ENCODE results near the gene LPCAT1.

GRCh38 chr5:1570975-1571374, 47.2 kb upstream of the LPCAT1 start:
- TF ChIP-seq, protein P1, sequence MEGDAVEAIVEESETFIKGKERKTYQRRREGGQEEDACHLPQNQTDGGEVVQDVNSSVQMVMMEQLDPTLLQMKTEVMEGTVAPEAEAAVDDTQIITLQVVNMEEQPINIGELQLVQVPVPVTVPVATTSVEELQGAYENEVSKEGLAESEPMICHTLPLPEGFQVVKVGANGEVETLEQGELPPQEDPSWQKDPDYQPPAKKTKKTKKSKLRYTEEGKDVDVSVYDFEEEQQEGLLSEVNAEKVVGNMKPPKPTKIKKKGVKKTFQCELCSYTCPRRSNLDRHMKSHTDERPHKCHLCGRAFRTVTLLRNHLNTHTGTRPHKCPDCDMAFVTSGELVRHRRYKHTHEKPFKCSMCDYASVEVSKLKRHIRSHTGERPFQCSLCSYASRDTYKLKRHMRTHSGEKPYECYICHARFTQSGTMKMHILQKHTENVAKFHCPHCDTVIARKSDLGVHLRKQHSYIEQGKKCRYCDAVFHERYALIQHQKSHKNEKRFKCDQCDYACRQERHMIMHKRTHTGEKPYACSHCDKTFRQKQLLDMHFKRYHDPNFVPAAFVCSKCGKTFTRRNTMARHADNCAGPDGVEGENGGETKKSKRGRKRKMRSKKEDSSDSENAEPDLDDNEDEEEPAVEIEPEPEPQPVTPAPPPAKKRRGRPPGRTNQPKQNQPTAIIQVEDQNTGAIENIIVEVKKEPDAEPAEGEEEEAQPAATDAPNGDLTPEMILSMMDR (IDR thresholded peaks at IDR 0.05; ENCODE audit: insufficient read depth, low read depth, low read length), result no peak
- TF ChIP-seq EZH2 (IDR thresholded peaks at IDR 0.05; ENCODE audit: insufficient read depth, low read length), result no peak
